ENCODE data around the gene BAD. TPM values are rescaled to one million over a fixed set of nuclear protein-coding genes. Genes with fewer than 3 reads are reported as not detected.

Gene BAD
- total and polyA plus RNA-seq, 2 of the 13 experiments (the other 11 are each of a cell fraction or from before 2014, with no cell fraction given) = 17.9 to 28.5 TPM

- TF ChIP-seq PLSCR1 (CRISPR knock-in tag; IDR thresholded peaks at IDR 0.05; ENCODE audit: borderline replicate concordance) (no peak), ZBTB38 (CRISPR knock-in tag; IDR thresholded peaks at IDR 0.05) (0 out of 2 replicates have a peak, but pooled peaks have one; percentile 29), ZNF737 (CRISPR knock-in tag; IDR thresholded peaks at IDR 0.05; ENCODE audit: borderline replicate concordance) (0 out of 2 replicates have a peak, but pooled peaks have one; percentile 13), ARHGAP35 (CRISPR knock-in tag; IDR thresholded peaks at IDR 0.05; ENCODE audit: borderline replicate concordance) (no peak), GMEB2 (CRISPR knock-in tag; IDR thresholded peaks at IDR 0.05; ENCODE audit: low read depth) (no peak), PAXIP1 (CRISPR knock-in tag; conservative IDR thresholded peaks at IDR 0.05) (no peak), RBM22 (optimal IDR thresholded peaks at IDR 0.05; ENCODE audit: low read length) (peak; percentile 13), ZZZ3 (CRISPR knock-in tag; IDR thresholded peaks at IDR 0.05; ENCODE audit: borderline replicate concordance) (no peak), FOXP4 (CRISPR knock-in tag; IDR thresholded peaks at IDR 0.05) (0 out of 2 replicates have a peak, but pooled peaks have one; percentile 15), XRCC5 (optimal IDR thresholded peaks at IDR 0.05; ENCODE audit: low read length) (no peak)
Observed at GRCh38 chr11:64268025-64268892, 16.2 kb downstream of the BAD start (continued).
